DOHH2 (cell line): ENCODE results near the gene RBM44.

ENCODE experiments used
- CTCF ChIP-seq: fragments of 200-600 bp; sonication (generic); IDR thresholded peaks from one replicate; pipeline ENCODE4 v1.5.1; 2014; ENCODE audit warnings: antibody characterized with exemption, mild to moderate bottlenecking, low read depth, low read length; ENCODE audit not compliant: poor library complexity, severe bottlenecking
- EZH2phosphoT487 ChIP-seq: fragments of 200-600 bp; sonication (generic); IDR thresholded peaks from 2 replicates; pipeline ENCODE4 v1.6.1; 2017; ENCODE audit warnings: borderline replicate concordance, mild to moderate bottlenecking, antibody characterized with exemption, low read length, moderate library complexity, mixed read lengths

- no peak for TF ChIP-seq EZH2phosphoT487
- no peak for TF ChIP-seq CTCF
These were observed 31.9 kb downstream of the RBM44 start for GRCh38 chr2:237830522-237830921.
